ENCODE measurements around the gene UBE3A. TPM values are rescaled to one million over a fixed set of nuclear protein-coding genes. Genes with fewer than 3 reads are reported as not detected.
"Not testable (repeated sequence)": the region's sequence is repeated elsewhere in the genome, so short reads cannot be mapped to it uniquely, and the experiment has no call there.

Gene UBE3A
- total RNA-seq, 2 donors from 2014 or later, result 122 to 148 TPM

DNA sequence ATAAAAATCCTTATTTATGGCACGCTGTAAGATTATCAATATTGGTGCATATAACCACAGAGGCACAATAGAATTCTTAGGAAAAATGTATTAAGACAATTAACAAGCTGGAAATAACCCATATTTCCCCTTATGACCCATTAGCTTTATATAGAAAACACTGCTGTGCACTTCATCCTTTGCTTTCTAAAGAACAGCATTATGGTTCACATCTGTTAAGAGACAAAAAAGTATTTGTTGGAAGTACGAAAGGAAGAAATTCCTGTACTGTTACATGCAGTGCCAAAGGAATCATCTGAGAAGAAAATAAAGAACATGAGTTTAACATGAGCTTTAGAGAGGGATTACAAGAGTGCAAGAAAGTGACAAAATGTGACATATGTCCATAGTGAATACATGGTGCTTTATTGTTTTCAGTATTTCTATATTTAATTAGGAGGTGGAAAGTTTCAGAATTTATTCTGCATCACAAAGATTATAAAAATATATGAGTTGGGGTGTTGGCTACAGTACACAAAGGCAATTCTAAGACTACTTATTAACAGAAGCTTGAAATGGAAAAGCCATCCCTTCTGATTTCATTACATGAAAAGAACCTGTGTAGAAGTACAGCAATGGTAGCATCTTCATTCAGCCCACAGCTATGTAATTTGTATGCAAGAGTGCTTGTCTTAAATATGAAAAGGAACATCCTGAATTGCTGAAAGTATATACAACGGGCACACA is 6.8 kb downstream of the UBE3A start:
- H3K36me3 Mint-ChIP-seq, result no peaks in the 10 kb centered on the region
- peaks cover 43 to 50% of the 10 kb centered on the region in 2 donors for H3K4me1 Mint-ChIP-seq (ENCODE audit: low read depth in 2 of 2)
- DNase-seq (ENCODE audit: low spot score), result no peak
- no peak for ATAC-seq
- no peaks in the 10 kb centered on the region for H3K27me3 Mint-ChIP-seq
- no peak overlapping the region for H3K27ac Mint-ChIP-seq
- H3K4me3 Mint-ChIP-seq, result no peak overlapping the region
- no peaks in the 10 kb centered on the region for H3K9me3 Mint-ChIP-seq

DNA sequence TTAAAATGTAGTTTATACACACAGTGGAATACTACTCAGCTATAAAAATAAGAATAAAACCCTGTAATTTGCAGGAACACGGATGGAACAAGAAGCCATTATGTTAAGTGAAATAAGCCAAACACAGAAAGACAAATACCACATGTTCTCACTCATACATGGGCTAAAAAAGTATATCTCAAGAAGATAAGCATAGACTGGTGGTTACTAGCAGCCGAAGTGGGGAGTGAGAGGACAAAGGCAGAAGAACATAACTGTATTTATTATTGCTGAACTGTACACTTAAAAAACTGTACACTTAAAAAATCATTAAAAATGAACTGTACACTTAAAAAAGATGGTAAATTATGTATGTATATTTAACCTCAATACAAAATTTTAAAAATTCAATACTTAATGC is 11.0 kb downstream of the UBE3A start:
- ATAC-seq, result no peak
- Mint-ChIP-seq H3K4me1 (ENCODE audit: low read depth in 2 of 2) (peaks cover 42 to 43% of the 10 kb centered on the region in 2 donors), H3K27ac (no peak overlapping the region)

GRCh38 chr15:25426896-25427610 is 11.8 kb downstream of the UBE3A start:
- H3K4me3 Mint-ChIP-seq, result peak overlapping the region; percentile 7
- no peaks in the 10 kb centered on the region for H3K27me3 Mint-ChIP-seq
- no peak for ATAC-seq
- peaks cover 36 to 43% of the 10 kb centered on the region in 2 donors for H3K4me1 Mint-ChIP-seq (ENCODE audit: low read depth in 2 of 2)
- H3K9me3 Mint-ChIP-seq, result no peaks in the 10 kb centered on the region
- DNase-seq (ENCODE audit: low spot score), result no peak
- H3K36me3 Mint-ChIP-seq, result peaks cover 5% of the 10 kb centered on the region
- H3K27ac Mint-ChIP-seq, result peak overlapping the region in 1 of 2 donors; percentile 61

More for the DNA sequence above, 11.0 kb downstream of the UBE3A start:
- Mint-ChIP-seq H3K27me3 (no peaks in the 10 kb centered on the region), H3K4me3 (no peak overlapping the region), H3K9me3 (no peaks in the 10 kb centered on the region), H3K36me3 (peaks cover 5% of the 10 kb centered on the region)
- DNase-seq (ENCODE audit: low spot score), result no peak

GRCh38 chr15:25424073-25424472 is 14.8 kb downstream of the UBE3A start:
- no peak overlapping the region for H3K4me3 Mint-ChIP-seq

DNA sequence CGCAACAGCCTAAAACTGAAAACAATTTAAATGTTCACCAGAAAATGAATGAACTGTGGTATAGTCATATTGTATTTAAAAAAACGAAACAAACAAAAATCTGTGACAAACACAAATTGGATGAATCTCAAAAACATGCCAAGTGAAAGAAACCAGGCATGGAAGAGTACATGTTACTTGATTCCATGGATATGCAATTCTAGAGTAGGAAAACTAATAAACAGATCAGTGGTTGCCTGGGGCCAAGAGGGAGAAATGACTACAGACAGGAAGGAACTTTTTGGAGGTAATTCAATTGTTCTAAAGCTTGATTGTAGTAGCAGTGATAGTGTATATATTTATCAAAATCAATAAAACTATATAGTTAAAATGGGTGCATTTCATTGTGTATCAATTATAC is 16.8 kb downstream of the UBE3A start:
- ATAC-seq (no peak), DNase-seq (ENCODE audit: low spot score) (no peak)
- H3K4me3 Mint-ChIP-seq, result no peak overlapping the region
- peaks cover 37 to 43% of the 10 kb centered on the region in 2 donors for H3K4me1 Mint-ChIP-seq (ENCODE audit: low read depth in 2 of 2)
- H3K27ac Mint-ChIP-seq, result no peak overlapping the region
- H3K36me3 Mint-ChIP-seq, result peaks cover 23% of the 10 kb centered on the region
- no peaks in the 10 kb centered on the region for H3K9me3 Mint-ChIP-seq
- no peaks in the 10 kb centered on the region for H3K27me3 Mint-ChIP-seq

More at GRCh38 chr15:25424073-25424472, 14.8 kb downstream of the UBE3A start:
- H3K27ac Mint-ChIP-seq, result no peak overlapping the region
- no peaks in the 10 kb centered on the region for H3K27me3 Mint-ChIP-seq
- ATAC-seq (no peak), DNase-seq (ENCODE audit: low spot score) (no peak)
- peaks cover 20% of the 10 kb centered on the region for H3K36me3 Mint-ChIP-seq
- H3K9me3 Mint-ChIP-seq, result no peaks in the 10 kb centered on the region
- H3K4me1 Mint-ChIP-seq (ENCODE audit: low read depth in 2 of 2), result peaks cover 42 to 51% of the 10 kb centered on the region in 2 donors

DNA sequence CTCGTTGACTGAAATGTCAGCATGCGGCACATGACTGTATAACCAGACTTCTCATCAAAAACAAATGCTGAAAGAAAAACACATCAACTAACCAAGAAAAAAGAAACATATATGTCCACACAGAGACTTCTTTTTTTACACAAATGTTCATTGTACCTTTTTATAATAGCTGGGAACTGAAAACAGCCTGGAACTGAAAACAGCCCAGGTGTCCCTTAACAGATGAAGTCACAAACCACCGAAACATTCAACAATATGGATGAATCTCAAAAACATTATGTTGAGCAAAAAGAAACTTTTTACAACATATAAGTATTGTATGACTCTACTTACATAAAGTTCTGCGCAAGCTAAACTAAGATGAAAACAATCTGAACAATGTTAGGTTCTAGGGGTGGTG is 20.6 kb downstream of the UBE3A start:
- H3K4me3 Mint-ChIP-seq, result no peak overlapping the region
- DNase-seq (ENCODE audit: low spot score) (no peak), ATAC-seq (no peak)
- H3K27ac Mint-ChIP-seq, result no peak overlapping the region
- no peaks in the 10 kb centered on the region for H3K9me3 Mint-ChIP-seq
- peaks cover 54 to 58% of the 10 kb centered on the region in 2 donors for H3K4me1 Mint-ChIP-seq (ENCODE audit: low read depth in 2 of 2)
- H3K27me3 Mint-ChIP-seq, result no peaks in the 10 kb centered on the region
- H3K36me3 Mint-ChIP-seq, result peaks cover 19% of the 10 kb centered on the region

DNA sequence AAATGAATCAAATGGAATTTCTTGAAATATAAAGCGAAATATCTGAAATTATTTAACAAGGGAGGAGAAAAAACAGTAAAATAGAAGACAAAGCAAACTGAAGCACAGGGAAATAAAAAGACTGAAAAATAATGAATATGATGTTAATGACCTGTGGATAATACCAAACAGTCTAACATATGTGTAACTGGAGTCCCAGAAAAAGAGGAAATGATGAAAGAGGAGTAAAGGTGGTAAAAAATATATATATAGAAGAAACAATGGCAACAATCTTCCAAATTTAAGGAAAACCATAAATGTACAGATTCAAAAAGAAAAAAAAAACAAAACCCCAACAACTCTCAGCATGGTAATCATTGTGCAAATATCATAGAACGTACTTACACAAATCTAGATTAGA is 21.2 kb downstream of the UBE3A start:
- Mint-ChIP-seq H3K27ac (no peak overlapping the region), H3K36me3 (peaks cover 19% of the 10 kb centered on the region), H3K4me3 (no peak overlapping the region), H3K27me3 (no peaks in the 10 kb centered on the region), H3K4me1 (ENCODE audit: low read depth in 2 of 2) (peaks cover 55 to 60% of the 10 kb centered on the region in 2 donors), H3K9me3 (no peaks in the 10 kb centered on the region)
- ATAC-seq, result no peak
- DNase-seq (ENCODE audit: low spot score), result no peak

DNA sequence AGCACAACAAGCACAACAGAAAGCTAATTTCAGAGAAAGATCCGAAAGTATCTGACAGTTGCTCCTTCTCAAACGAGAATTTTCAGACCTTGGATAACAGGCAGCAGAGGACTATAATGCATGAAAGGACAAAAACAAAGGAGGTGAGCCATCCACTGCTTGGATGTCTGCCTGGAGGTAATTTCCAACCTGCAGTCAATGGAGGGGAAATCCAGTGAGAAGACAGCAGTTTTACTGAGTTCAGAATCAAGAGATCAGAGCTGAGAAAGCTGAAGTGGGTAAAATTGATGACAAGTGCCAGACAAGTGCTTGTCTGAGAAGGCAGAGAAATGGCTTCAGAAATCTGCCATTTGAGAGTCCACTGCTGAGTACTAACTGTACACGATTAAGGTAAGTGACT is 22.1 kb downstream of the UBE3A start:
- H3K27me3 Mint-ChIP-seq, result no peaks in the 10 kb centered on the region
- H3K9me3 Mint-ChIP-seq, result no peaks in the 10 kb centered on the region
- H3K4me3 Mint-ChIP-seq, result no peak overlapping the region
- no peak overlapping the region for H3K27ac Mint-ChIP-seq
- peaks cover 52 to 55% of the 10 kb centered on the region in 2 donors for H3K4me1 Mint-ChIP-seq (ENCODE audit: low read depth in 2 of 2)
- no peak for DNase-seq (ENCODE audit: low spot score)
- ATAC-seq, result no peak
- peaks cover 19% of the 10 kb centered on the region for H3K36me3 Mint-ChIP-seq

DNA sequence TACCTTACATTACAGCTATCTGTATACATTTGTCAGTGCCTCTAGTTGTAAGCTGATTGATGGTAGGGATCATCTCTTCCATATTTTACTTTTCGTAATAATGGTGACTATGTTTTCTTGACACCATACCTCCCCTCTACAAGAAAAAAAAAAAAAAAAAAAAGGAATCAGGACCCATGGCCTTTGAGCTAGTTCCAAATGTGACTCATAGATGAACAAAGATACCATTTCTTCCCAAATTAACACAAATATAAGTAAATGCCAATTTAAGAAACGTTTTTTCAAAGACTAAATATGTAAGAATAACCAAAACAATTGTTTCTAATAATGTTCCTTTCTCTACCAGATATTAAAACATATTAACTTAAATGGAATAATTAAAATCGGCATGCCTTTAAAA is 23.1 kb downstream of the UBE3A start:
- no peaks in the 10 kb centered on the region for H3K9me3 Mint-ChIP-seq
- H3K36me3 Mint-ChIP-seq, result peaks cover 13% of the 10 kb centered on the region
- DNase-seq (ENCODE audit: low spot score), result no peak
- no peak overlapping the region for H3K27ac Mint-ChIP-seq
- no peak for ATAC-seq
- H3K4me1 Mint-ChIP-seq (ENCODE audit: low read depth in 2 of 2), result peaks cover 50 to 54% of the 10 kb centered on the region in 2 donors
- H3K4me3 Mint-ChIP-seq, result no peak overlapping the region
- H3K27me3 Mint-ChIP-seq, result no peaks in the 10 kb centered on the region

- H3K4me1 Mint-ChIP-seq (ENCODE audit: low read depth in 2 of 2), result peaks cover 47 to 54% of the 10 kb centered on the region in 2 donors
- no peaks in the 10 kb centered on the region for H3K9me3 Mint-ChIP-seq
- ATAC-seq (no peak), DNase-seq (ENCODE audit: low spot score) (no peak)
- peaks cover 11% of the 10 kb centered on the region for H3K36me3 Mint-ChIP-seq
- H3K27me3 Mint-ChIP-seq, result no peaks in the 10 kb centered on the region
- peak overlapping the region in 1 of 2 donors; percentile 2 for H3K27ac Mint-ChIP-seq
- H3K4me3 Mint-ChIP-seq, result peak overlapping the region; percentile 2
These were observed 23.6 kb downstream of the UBE3A start for GRCh38 chr15:25415217-25415616.

- DNase-seq (ENCODE audit: low spot score), result no peak
- ATAC-seq, result no peak
- H3K27me3 Mint-ChIP-seq, result no peaks in the 10 kb centered on the region
- H3K9me3 Mint-ChIP-seq, result no peaks in the 10 kb centered on the region
- H3K36me3 Mint-ChIP-seq, result no peaks in the 10 kb centered on the region
- H3K27ac Mint-ChIP-seq, result no peak overlapping the region
- H3K4me1 Mint-ChIP-seq (ENCODE audit: low read depth in 2 of 2), result peaks cover 35 to 48% of the 10 kb centered on the region in 2 donors
- H3K4me3 Mint-ChIP-seq, result no peak overlapping the region
These were observed 28.2 kb downstream of the UBE3A start for GRCh38 chr15:25410649-25411048.

DNA sequence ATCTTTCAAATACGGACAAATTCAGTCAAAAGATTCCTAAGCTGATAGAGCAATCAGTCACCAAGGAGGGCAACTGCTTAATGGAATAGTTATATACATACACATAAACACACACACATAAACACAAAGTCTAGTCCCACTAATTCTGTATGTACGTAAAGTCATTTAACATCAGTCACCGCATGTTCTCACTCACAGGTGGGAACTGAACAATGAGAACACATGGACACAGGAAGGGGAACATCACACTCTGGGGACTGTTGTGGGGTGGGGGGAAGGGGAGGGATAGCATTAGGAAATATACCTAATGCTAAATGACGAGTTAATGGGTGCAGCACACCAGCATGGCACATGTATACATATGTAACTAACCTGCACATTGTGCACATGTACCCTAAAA is 29.1 kb downstream of the UBE3A start:
- ATAC-seq; H3K36me3 Mint-ChIP-seq; H3K9me3 Mint-ChIP-seq; DNase-seq (ENCODE audit: low spot score); H3K4me3 Mint-ChIP-seq; H3K27me3 Mint-ChIP-seq: not testable (repeated sequence)
- H3K4me1 Mint-ChIP-seq (ENCODE audit: low read depth in 2 of 2), result peaks cover 31 to 43% of the 10 kb centered on the region in 2 donors
- H3K27ac Mint-ChIP-seq, result peak overlapping the region in 1 of 2 donors; percentile 26

DNA sequence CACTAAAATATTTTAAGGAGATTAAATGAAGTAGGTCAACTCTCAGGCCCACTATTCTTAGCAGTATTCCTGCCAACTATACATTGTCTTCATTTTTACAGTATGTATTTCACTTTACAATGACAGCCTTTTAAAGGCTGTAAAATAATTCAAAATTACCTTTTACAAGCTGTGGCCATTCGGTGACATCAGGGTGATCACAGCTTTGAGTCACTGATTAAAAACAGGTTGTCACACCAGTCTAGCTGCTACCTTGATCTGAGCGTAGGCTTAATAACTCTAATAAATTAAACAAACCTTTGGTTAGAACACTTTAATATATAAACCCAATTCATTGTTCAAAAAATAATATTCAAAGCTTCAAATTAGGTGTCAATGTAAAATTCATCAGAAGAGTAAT is 29.9 kb downstream of the UBE3A start:
- DNase-seq (ENCODE audit: low spot score), result no peak
- H3K36me3 Mint-ChIP-seq, result peaks cover 12% of the 10 kb centered on the region
- no peak overlapping the region for H3K27ac Mint-ChIP-seq
- no peaks in the 10 kb centered on the region for H3K27me3 Mint-ChIP-seq
- no peak for ATAC-seq
- H3K4me1 Mint-ChIP-seq (ENCODE audit: low read depth in 2 of 2), result peaks cover 25 to 38% of the 10 kb centered on the region in 2 donors
- no peaks in the 10 kb centered on the region for H3K9me3 Mint-ChIP-seq
- H3K4me3 Mint-ChIP-seq, result no peak overlapping the region

GRCh38 chr15:25408428-25408827 is 30.4 kb downstream of the UBE3A start:
- Mint-ChIP-seq H3K4me3 (no peak overlapping the region), H3K36me3 (peaks cover 16% of the 10 kb centered on the region), H3K27ac (no peak overlapping the region), H3K4me1 (ENCODE audit: low read depth in 2 of 2) (peaks cover 21 to 33% of the 10 kb centered on the region in 2 donors), H3K27me3 (no peaks in the 10 kb centered on the region), H3K9me3 (no peaks in the 10 kb centered on the region)
- ATAC-seq (no peak), DNase-seq (ENCODE audit: low spot score) (no peak)

All from natural killer cell treated with Interleukin-12 subunit alpha and Interleukin-12 subunit beta and Interleukin-15 and Interleukin-18, amount 100 ng/mL, for 72 hours (primary cell).